ENCODE measurements around the gene NFATC1.

- no peak for TF ChIP-seq POLR2AphosphoS5 (IDR thresholded peaks at IDR 0.05; ENCODE audit: low read depth, low read length)
- TF ChIP-seq SIN3A (IDR thresholded peaks at IDR 0.05; ENCODE audit: borderline replicate concordance, insufficient read depth, low read length) = no peak
- no peak for TF ChIP-seq REST (IDR thresholded peaks at IDR 0.05; ENCODE audit: insufficient read depth in 1 of 2, low read depth in 2 of 2, low read length in 2 of 2)
- no peak for TF ChIP-seq TAF1 (IDR thresholded peaks at IDR 0.05; ENCODE audit: borderline replicate concordance, insufficient read depth, low read length)
- TF ChIP-seq FOXP2 (optimal IDR thresholded peaks at IDR 0.05; ENCODE audit: borderline replicate concordance, extremely low read depth, extremely low read length, insufficient read depth) = no peak
These were observed 13.9 kb upstream of the NFATC1 start for GRCh38 chr18:79381811-79382311.
